HG03558 (cell line): ENCODE measurements around the gene TMEM217.
"Not testable (repeated sequence)": the region's sequence is repeated elsewhere in the genome, so short reads cannot be mapped to it uniquely, and the experiment has no call there.

Source experiments
- ATAC-seq: cut with Tn5 transposase; IDR thresholded peaks from one replicate; pipeline ENCODE4 v1.9.1; 2021; ENCODE audit warnings: moderate number of reproducible peaks; ENCODE audit not compliant: unreplicated experiment; ENCODE audit errors: extremely low read depth

Gene TMEM217

DNA sequence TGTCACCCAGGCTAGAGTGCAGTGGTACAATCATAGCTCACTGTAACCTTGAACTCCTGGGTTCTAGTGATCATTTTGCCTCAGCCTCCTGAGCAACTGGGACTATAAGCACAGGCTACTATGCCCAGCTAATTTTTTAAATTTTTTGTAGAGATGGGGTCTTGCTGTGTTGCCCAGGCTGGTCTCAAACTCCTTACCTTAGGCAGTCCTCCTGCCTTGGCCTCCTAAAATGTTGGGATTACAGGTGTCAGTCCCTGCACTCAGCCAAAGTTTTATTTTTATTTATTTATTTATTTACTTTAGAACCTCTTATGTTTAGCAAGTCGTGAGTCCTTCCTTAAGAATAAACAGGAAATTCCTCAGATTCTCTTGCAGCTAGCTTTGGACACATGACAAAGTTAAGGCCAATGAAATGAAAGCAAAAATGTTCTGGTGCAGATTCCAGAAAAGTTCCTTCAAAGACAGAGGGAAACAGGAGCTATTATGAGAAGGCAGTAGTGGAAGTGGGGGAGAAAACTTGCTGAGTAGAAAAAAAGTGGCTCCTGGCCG lies 68.9 kb downstream of the TMEM217 start:
- ATAC-seq = no peak

GRCh38 chr6:37187321-37188022 lies 70.5 kb downstream of the TMEM217 start:
- ATAC-seq = no peak

- ATAC-seq = not testable (repeated sequence)
Measured at GRCh38 chr6:37185949-37186720, 71.8 kb downstream of the TMEM217 start.

- ATAC-seq = no peak
Measured at GRCh38 chr6:37182736-37183590, 75.0 kb downstream of the TMEM217 start.

DNA sequence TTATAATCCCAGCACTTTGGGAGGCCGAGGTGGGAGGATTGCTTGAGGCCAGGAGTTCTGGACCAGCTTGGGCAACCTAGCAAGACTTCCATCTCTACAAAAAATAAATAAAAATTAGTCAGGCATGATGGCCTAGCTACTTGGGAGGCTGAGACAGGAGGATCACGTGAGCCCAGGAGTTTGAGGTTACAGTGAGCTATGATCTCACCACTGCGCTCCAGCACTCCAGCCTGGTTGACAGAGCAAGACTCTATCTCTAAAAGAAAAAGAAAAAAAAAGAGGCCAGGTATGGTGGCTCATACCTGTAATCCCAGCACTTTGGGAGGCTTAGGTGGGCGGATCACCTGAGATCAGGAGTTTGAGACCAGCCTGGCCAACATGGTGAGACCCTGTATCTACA lies 77.3 kb downstream of the TMEM217 start:
- ATAC-seq = not testable (repeated sequence)

GRCh38 chr6:37180075-37180474 lies 77.9 kb downstream of the TMEM217 start:
- no peak for ATAC-seq

- ATAC-seq = no peak
Measured at GRCh38 chr6:37177935-37178517, 79.9 kb downstream of the TMEM217 start.

GRCh38 chr6:37177077-37177934 lies 80.6 kb downstream of the TMEM217 start:
- ATAC-seq = no peak

GRCh38 chr6:37176268-37177076 lies 81.5 kb downstream of the TMEM217 start:
- ATAC-seq = no peak

DNA sequence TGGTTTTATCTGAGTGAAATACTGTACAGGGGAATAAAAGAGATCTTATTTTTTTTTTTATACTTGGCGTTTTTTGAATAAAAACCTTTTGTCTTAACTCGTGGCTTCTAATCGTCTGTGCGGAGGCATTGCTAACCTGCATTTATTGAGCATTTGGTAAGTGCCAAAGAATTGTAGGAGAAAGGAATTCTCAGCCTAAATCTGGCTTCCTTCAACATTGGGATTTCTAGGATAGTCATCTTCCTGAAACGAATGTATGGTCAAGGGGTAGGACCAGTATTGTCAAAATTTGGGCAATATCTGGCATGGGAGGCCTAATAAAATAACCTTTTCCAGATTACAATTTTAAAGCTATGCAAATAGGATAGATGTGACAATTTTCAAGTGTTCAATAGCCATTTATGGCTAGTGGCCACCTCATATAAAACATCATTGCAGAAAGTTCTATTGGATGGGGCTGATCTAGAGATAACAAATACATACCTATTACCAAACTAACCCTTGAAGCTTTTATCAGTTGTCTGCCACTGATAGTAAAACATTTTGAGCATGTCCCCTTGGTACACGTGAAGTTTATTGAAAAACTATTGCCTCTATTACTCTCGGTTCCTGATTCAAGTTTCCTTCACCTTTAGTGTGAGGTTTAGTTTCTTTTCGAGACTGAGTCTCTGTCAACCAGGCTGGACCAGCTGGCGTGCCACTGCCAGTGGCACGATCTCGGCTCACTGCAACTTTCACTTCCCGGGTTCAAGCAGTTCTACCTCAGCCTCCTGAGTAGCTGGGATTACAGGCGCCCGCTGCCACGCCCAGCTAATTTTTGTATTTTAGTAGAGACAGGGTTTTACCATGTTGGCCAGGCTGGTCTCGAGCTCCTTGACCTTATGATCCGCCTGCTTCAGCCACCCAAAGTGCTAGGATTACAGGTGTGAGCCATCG lies 82.3 kb downstream of the TMEM217 start:
- no peak for ATAC-seq

GRCh38 chr6:37174515-37175331 lies 83.2 kb downstream of the TMEM217 start:
- no peak for ATAC-seq

- ATAC-seq = no peak
Measured at GRCh38 chr6:37174196-37174514, 83.8 kb downstream of the TMEM217 start.

- no peak for ATAC-seq
Measured at GRCh38 chr6:37173493-37174195, 84.3 kb downstream of the TMEM217 start.

DNA sequence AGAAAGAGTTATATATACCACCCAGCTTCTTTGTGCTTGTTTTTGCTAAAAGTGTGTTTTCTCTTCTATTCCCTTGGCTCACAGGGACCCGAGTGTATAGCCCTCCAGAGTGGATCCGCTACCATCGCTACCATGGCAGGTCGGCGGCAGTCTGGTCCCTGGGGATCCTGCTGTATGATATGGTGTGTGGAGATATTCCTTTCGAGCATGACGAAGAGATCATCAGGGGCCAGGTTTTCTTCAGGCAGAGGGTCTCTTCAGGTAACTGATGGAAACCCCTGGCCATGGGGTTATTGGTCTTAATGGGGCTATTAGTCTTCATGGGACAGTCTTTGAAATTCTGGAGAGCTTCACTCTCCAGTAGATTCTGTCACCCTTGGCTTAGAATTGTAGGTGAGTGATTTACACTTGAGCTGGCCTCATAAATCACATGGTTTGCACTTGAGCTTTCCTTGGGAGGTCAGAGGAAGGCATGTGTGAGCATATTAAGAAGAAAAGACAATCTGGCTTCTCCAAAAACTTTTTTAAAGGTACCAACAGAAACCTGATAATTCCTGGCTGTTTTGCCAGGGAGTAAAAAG lies 84.9 kb downstream of the TMEM217 start:
- ATAC-seq = no peak

DNA sequence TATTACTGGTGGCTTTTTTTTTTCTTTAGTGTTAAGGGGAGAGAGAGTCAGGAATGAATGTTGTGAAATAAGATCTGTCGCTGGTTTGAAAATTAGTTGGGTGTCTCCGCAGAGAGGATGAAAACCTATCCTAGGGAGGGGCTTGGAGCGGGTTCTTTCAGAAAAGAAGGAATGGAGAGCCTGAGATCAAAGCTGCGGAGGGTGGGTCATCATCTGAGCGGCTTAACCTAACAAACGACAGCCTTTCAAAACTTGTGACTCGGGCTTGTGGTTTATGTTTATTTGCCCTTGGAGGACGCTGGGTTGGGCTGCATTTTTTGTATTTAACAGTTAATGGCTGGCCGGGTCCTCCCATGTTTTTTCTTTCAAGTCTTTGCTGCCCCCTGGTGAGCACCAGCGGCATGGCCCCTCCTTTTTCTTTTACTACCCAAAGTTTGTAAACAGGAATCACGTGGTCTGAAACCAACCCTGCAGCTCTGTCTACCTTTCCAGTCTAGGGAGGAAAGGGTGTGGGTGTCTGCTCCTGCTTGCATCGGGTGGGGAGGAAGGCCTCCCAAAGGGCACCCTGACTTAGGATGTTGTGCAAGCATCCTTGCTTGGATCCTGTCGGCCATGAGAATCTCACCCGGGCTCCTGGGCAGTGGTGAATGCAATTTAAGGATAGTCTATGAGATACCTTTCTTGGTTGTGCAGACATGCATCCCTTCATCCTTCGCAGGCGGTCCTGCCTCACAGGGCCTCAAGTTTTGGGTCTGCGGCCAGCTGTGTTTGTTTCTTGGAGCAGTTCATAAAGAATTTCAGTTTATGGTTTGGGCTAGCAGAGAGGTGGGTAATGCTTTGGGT lies 85.8 kb downstream of the TMEM217 start:
- ATAC-seq = no peak
